Brain microvascular endothelial cell (primary cell): ENCODE results near the gene HAX1.

Experiments
- DNase-seq: peaks from one replicate; pipeline ENCODE4 v3.0.0-alpha.2; 2020
- H3K27ac ChIP-seq: fragments of 250-450 bp; sonication (Bioruptor Pico); 2 replicates; pipeline ENCODE4 v1.5.1; 2020; ENCODE audit warnings: mild to moderate bottlenecking, moderate library complexity
- H3K27me3 ChIP-seq: fragments of 250-450 bp; sonication (Bioruptor Pico); replicated peaks from 2 replicates; pipeline ENCODE4 v1.5.1; 2020; ENCODE audit warnings: mild to moderate bottlenecking
- H3K36me3 ChIP-seq: fragments of 250-450 bp; sonication (Bioruptor Pico); replicated peaks from 2 replicates; pipeline ENCODE4 v1.5.1; 2020; ENCODE audit warnings: mild to moderate bottlenecking
- H3K4me3 ChIP-seq: 2 replicates; pipeline ENCODE4 v1.5.1; 2011; ENCODE audit warnings: low read depth, mild to moderate bottlenecking, control low read depth, low read length, moderate library complexity
- CTCF ChIP-seq: IDR thresholded peaks from 2 replicates; pipeline ENCODE4 v1.5.1; 2011; ENCODE audit warnings: low read depth, mild to moderate bottlenecking, moderate library complexity, low read length, control low read depth, inconsistent platforms; ENCODE audit errors: missing control alignments
- in situ Hi-C: cut with HindIII; loops from 2 replicates; pipeline ENCODE4 v1.10.0; 2017; ENCODE audit warnings: low sequenced_read_pairs, low pct_ligation_motif_present

The HAX1 gene

DNA sequence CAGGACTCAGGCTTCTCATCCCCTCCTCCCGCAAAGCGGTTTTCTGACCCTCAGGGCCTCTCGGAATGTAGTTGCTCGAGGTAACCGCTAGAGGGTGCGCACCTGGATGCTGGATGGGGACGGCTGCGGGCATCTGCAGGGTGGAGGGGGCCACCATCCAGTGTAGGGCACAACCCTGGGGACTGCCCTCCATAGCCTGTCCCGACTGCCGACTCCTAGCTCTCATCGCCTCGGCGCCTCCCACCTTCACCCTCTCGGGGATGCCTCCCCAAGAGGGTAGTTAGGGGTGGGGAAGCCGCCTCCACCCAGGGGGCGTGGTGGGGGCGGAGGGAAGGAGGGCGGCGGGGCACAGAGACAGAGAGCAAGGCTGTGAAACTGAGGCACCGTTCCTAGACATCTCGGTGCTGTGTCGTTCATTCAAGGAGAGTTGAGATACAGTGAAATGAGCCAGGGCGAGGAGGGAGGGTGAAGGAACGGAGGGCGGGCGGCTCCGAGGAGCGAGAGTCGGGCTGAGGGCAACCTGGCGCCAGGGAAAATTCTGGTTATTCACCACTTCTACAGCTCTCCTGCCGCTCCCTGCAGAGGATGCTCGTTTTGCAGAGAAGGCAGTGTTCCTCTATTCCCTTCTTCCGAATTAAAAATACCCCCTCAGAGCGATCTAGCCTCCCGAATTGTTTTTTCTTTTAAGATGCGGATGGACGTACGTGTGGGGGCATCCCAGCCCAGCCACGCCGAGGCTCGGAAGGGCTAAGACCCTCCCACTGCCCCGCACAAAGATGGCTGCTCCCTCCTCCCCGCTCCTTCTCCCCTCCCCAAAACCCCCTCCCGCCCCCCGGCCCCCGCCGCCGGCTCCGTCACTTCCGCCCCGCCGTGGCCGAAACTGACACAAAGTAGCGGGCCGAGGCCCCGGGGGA is 52.5 kb downstream of the HAX1 start, which contains the start of gene ATP8B2:
ATP8B2 (plus strand) TSS at position 857 of the 914 bp plus-strand sequence. CDS start 2,617 bp downstream, outside the sequence.
- peak; percentile 57 for DNase-seq
- Histone ChIP-seq H3K27ac (peak within 1 kb of the TSS; percentile 76), H3K27me3 (peaks cover 7% of the 10 kb centered on the region), H3K36me3 (no peaks in the 10 kb centered on the region), H3K4me3 (peak within 1 kb of the TSS; percentile 83)
- peak; percentile 96 for TF ChIP-seq CTCF
- in situ Hi-C loops = loop anchor here (25.0 kb wide), 1 partner anchor 88 kb away; no protein-coding TSS in a partner anchor
